Prostate gland (tissue), 2 donors: ENCODE data around the gene FAM184B.

Source experiments
- POLR2A ChIP-seq: fragments of 450-650 bp; IDR thresholded peaks from one replicate; pipeline ENCODE4 v1.6.1; 2016; ENCODE audit warnings: antibody characterized with exemption, mild to moderate bottlenecking
- TF ChIP-seq, protein P1 (sequence below), 4 experiments: fragments of 200-600 bp in 2 of 4; fragments of 450-650 bp in 2 of 4; sonication (generic) in 2 of 4; IDR thresholded peaks; 1 replicate in 3 of 4; 2 replicates in 1 of 4; pipeline ENCODE4 v1.5.1; 2016 to 2019; ENCODE audit warnings: antibody characterized with exemption in 4 of 4, mild to moderate bottlenecking in 2 of 4, moderate library complexity in 2 of 4

DNA sequence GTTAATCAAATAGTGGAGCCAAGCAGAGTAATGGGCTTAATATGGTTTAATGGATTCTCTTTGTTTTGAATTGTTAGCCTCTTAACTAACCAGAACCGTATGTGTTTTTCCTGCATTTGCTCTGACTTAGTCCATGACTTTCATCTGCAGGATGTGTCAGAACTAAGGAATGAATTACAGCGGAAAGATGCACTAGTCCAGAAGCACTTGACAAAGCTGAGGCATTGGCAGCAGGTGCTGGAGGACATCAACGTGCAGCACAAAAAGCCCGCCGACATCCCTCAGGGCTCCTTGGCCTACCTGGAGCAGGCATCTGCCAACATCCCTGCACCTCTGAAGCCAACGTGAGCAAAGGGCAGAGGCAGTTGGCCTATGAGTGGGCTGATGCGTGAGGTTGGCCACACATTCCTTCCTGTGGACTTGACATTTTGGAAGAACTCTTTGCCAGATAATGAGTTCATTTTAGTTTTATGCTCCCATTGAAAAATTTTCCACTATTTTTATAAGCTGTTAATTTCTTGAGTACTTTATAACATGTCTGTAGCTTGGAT is 157.9 kb downstream of the FAM184B start:
- TF ChIP-seq, protein P1, sequence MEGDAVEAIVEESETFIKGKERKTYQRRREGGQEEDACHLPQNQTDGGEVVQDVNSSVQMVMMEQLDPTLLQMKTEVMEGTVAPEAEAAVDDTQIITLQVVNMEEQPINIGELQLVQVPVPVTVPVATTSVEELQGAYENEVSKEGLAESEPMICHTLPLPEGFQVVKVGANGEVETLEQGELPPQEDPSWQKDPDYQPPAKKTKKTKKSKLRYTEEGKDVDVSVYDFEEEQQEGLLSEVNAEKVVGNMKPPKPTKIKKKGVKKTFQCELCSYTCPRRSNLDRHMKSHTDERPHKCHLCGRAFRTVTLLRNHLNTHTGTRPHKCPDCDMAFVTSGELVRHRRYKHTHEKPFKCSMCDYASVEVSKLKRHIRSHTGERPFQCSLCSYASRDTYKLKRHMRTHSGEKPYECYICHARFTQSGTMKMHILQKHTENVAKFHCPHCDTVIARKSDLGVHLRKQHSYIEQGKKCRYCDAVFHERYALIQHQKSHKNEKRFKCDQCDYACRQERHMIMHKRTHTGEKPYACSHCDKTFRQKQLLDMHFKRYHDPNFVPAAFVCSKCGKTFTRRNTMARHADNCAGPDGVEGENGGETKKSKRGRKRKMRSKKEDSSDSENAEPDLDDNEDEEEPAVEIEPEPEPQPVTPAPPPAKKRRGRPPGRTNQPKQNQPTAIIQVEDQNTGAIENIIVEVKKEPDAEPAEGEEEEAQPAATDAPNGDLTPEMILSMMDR (IDR thresholded peaks at IDR 0.05), result no peak
- TF ChIP-seq POLR2A, result no peak
